Suprapubic skin (tissue), 4 donors: ENCODE measurements around the gene TCF7L2. TPM values are rescaled to one million over a fixed set of nuclear protein-coding genes. Genes with fewer than 3 reads are reported as not detected.

Experiments used
- DNase-seq, 2 donors: peaks; one replicate each; pipeline ENCODE4 v3.0.0-alpha.2; 2019; ENCODE audit warnings: low spot score in 2 of 2
- H3K27ac ChIP-seq: fragments of 200-600 bp; sonication (generic); one replicate; pipeline ENCODE4 v1.5.1; 2019
- H3K27me3 ChIP-seq: fragments of 200-600 bp; sonication (generic); one replicate; pipeline ENCODE4 v1.5.1; 2019
- H3K36me3 ChIP-seq: fragments of 200-600 bp; sonication (generic); one replicate; pipeline ENCODE4 v1.5.1; 2019
- H3K4me1 ChIP-seq: fragments of 200-600 bp; sonication (generic); one replicate; pipeline ENCODE4 v1.5.1; 2019
- H3K4me3 ChIP-seq: fragments of 200-600 bp; sonication (generic); one replicate; pipeline ENCODE4 v1.5.1; 2019; ENCODE audit warnings: mild to moderate bottlenecking
- H3K9me3 ChIP-seq: fragments of 200-600 bp; sonication (generic); one replicate; pipeline ENCODE4 v1.5.1; 2019
- EP300 ChIP-seq: sonication (generic); formaldehyde crosslinking; IDR thresholded peaks from one replicate; pipeline ENCODE4 v1.6.1; 2017; ENCODE audit warnings: antibody characterized with exemption
- POLR2A ChIP-seq, 2 donors: fragments of 450-650 bp; IDR thresholded peaks; one replicate each; pipeline ENCODE4 v1.6.1; 2017; ENCODE audit warnings: antibody characterized with exemption in 2 of 2, mild to moderate bottlenecking in 2 of 2, moderate library complexity in 2 of 2
- POLR2AphosphoS5 ChIP-seq, 3 donors: sonication (generic); formaldehyde crosslinking; IDR thresholded peaks; one replicate each; pipeline ENCODE4 v1.6.1; 2017; ENCODE audit warnings: antibody characterized with exemption in 3 of 3
- WGBS: methylation state at CpG from one replicate; pipeline ENCODE4 v1.1.5; 2018; 5-methylcytosine and 5-hydroxymethylcytosine counted together
- total RNA-seq, 4 donors: library from RNA; depleted of rRNA; stranded (reverse); fragments of >200 nt; gene quantifications; one replicate each; pipeline ENCODE4 v1.1.0, GENCODE V29; 2016
- TF ChIP-seq, protein P1 (sequence below), 2 donors: fragments of 200-600 bp in 1 of 2; fragments of 450-650 bp in 1 of 2; sonication (generic) in 1 of 2; IDR thresholded peaks; one replicate each; pipeline ENCODE4 v1.5.1; 2016 to 2019; ENCODE audit warnings: antibody characterized with exemption in 2 of 2, mild to moderate bottlenecking in 1 of 2, moderate library complexity in 1 of 2

TCF7L2 gene
- total RNA-seq, 4 donors from 2014 or later = 9.9 to 23.3 (median 15.2) TPM

- DNase-seq = no peak
- Histone ChIP-seq H3K4me3 (no peak overlapping the region), H3K27ac (no peak overlapping the region), H3K27me3 (no peaks in the 10 kb centered on the region), H3K36me3 (no peaks in the 10 kb centered on the region), H3K4me1 (no peaks in the 10 kb centered on the region), H3K9me3 (peaks cover 21% of the 10 kb centered on the region)
- no peak for TF ChIP-seq POLR2A (IDR thresholded peaks at IDR 0.05)
- TF ChIP-seq, protein P1, sequence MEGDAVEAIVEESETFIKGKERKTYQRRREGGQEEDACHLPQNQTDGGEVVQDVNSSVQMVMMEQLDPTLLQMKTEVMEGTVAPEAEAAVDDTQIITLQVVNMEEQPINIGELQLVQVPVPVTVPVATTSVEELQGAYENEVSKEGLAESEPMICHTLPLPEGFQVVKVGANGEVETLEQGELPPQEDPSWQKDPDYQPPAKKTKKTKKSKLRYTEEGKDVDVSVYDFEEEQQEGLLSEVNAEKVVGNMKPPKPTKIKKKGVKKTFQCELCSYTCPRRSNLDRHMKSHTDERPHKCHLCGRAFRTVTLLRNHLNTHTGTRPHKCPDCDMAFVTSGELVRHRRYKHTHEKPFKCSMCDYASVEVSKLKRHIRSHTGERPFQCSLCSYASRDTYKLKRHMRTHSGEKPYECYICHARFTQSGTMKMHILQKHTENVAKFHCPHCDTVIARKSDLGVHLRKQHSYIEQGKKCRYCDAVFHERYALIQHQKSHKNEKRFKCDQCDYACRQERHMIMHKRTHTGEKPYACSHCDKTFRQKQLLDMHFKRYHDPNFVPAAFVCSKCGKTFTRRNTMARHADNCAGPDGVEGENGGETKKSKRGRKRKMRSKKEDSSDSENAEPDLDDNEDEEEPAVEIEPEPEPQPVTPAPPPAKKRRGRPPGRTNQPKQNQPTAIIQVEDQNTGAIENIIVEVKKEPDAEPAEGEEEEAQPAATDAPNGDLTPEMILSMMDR (IDR thresholded peaks at IDR 0.05) = no peak
- no peak for TF ChIP-seq POLR2AphosphoS5 (IDR thresholded peaks at IDR 0.05)
- no peak for TF ChIP-seq EP300
- 88% methylated on average over 1 of the region's 1 CpG for WGBS
Measured at GRCh38 chr10:113207924-113208323, 257.9 kb downstream of the TCF7L2 start.

- H3K27ac ChIP-seq = no peak overlapping the region
- H3K27me3 ChIP-seq = no peaks in the 10 kb centered on the region
- H3K36me3 ChIP-seq = no peaks in the 10 kb centered on the region
- WGBS = 93% methylated on average over 4 of the region's 4 CpGs
- H3K4me1 ChIP-seq = no peaks in the 10 kb centered on the region
- no peak overlapping the region for H3K4me3 ChIP-seq
- TF ChIP-seq, protein P1 (IDR thresholded peaks at IDR 0.05) = no peak
- TF ChIP-seq POLR2AphosphoS5 (IDR thresholded peaks at IDR 0.05) (no peak), POLR2A (IDR thresholded peaks at IDR 0.05) (no peak), EP300 (no peak)
- peaks cover under 1% of the 10 kb centered on the region for H3K9me3 ChIP-seq
- no peak for DNase-seq
Measured at GRCh38 chr10:113213035-113213434, 263.0 kb downstream of the TCF7L2 start.

DNA sequence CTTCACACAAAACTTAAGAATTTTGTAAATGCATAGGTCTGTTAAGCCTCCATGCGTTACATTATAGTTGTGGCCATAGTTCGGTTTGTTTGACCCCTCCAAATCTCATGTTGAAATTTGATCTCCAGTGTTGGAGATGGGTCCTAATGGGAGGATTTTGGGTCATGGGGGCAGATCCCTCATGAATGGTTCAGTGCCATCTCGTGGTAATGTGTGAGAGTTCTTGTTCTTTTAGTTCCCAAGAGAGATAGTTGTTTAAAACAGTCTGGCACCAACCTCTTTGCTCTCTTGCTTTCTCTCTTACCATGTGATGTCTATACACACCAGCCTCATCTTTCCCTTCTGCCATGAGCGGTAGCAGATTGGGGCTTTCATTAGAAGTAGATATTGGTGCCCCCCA, 264.3 kb downstream of the TCF7L2 start:
- 80% methylated on average over 4 of the region's 4 CpGs for WGBS
- H3K27me3 ChIP-seq = no peaks in the 10 kb centered on the region
- H3K36me3 ChIP-seq = no peaks in the 10 kb centered on the region
- H3K4me3 ChIP-seq = no peak overlapping the region
- H3K27ac ChIP-seq = no peak overlapping the region
- H3K4me1 ChIP-seq = no peaks in the 10 kb centered on the region
- DNase-seq = no peak
- TF ChIP-seq, protein P1 (IDR thresholded peaks at IDR 0.05) = no peak
- TF ChIP-seq EP300 = no peak
- no peak for TF ChIP-seq POLR2AphosphoS5 (IDR thresholded peaks at IDR 0.05)
- no peak for TF ChIP-seq POLR2A (IDR thresholded peaks at IDR 0.05)
- H3K9me3 ChIP-seq = no peaks in the 10 kb centered on the region

- WGBS = 53% methylated on average over 3 of the region's 3 CpGs
- H3K4me3 ChIP-seq = no peak overlapping the region
- DNase-seq = no peak
- no peaks in the 10 kb centered on the region for H3K9me3 ChIP-seq
- H3K27ac ChIP-seq = no peak overlapping the region
- no peaks in the 10 kb centered on the region for H3K27me3 ChIP-seq
- H3K4me1 ChIP-seq = no peaks in the 10 kb centered on the region
- H3K36me3 ChIP-seq = no peaks in the 10 kb centered on the region
- no peak for TF ChIP-seq POLR2AphosphoS5 (IDR thresholded peaks at IDR 0.05)
- TF ChIP-seq EP300 = no peak
- TF ChIP-seq, protein P1 (IDR thresholded peaks at IDR 0.05) = no peak
- TF ChIP-seq POLR2A (IDR thresholded peaks at IDR 0.05) = no peak
Measured at GRCh38 chr10:113216102-113216501, 266.1 kb downstream of the TCF7L2 start.
